ENCODE results near the gene PANK2.
A peak's percentile ranks its signal among the peaks of the same experiment; 100 is the strongest.

DNA sequence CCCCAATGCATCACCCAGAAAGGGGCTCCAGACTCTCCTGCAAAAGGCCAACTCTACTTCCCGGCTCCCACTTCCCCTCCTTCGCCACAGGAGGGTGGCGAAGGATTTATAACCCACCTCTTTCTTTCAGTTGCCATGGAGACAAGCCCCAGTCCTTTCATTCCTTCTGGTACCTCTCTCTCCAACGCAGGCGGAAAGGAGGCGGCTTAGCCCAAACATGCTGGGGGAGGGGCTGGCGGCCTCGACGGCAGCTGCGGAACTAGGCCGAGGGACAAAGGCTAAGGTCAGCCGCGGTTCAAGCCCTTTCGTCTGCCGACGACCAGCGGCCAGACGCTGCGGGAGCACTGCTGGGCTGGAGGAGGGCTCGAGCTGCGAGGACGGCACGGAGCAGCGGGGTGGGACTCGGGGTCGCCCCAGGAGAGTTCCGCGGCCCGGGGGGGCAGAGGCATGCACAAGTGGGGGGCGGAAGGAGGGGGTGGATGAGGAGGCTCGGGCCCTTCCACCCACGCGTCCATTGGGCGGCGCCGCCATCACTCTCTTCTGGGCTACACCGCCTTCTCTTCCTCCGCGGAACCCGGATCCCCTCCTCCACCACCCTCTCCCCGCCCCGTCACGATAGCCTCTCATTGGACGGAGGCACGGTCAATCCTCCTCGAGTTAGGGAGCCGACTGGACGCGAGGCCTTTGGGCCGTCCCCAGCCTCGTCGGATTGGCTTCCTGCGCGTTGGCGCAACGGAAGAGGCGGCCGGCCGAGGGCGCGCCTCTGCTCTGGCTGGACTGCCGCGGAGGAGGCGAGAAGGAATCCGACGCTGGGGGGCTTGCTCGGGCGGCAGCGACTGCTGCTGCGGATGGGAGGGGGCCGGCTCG lies at the start of gene PANK2:
- TF ChIP-seq RCOR1 (conservative IDR thresholded peaks at IDR 0.05; ENCODE audit: low read depth, low read length) (no peak), BMI1 (IDR thresholded peaks at IDR 0.05; ENCODE audit: borderline replicate concordance) (peak; percentile 94), SIN3A (IDR thresholded peaks at IDR 0.05; ENCODE audit: low read depth, low read length) (no peak; the same call in 1 of the 2 replicates), POLR2AphosphoS5 (IDR thresholded peaks at IDR 0.05; ENCODE audit: low read length) (peak; percentile 93), EZH2 (IDR thresholded peaks at IDR 0.05; ENCODE audit: borderline replicate concordance, control insufficient read depth, low read depth, low read length) (no peak), CHD2 (IDR thresholded peaks at IDR 0.05; ENCODE audit: borderline replicate concordance, low read depth, low read length) (peak; percentile 98), RAD21 (IDR thresholded peaks at IDR 0.05; ENCODE audit: insufficient read depth, low read depth, low read length) (peak; percentile 76)
- TF ChIP-seq, protein P1, sequence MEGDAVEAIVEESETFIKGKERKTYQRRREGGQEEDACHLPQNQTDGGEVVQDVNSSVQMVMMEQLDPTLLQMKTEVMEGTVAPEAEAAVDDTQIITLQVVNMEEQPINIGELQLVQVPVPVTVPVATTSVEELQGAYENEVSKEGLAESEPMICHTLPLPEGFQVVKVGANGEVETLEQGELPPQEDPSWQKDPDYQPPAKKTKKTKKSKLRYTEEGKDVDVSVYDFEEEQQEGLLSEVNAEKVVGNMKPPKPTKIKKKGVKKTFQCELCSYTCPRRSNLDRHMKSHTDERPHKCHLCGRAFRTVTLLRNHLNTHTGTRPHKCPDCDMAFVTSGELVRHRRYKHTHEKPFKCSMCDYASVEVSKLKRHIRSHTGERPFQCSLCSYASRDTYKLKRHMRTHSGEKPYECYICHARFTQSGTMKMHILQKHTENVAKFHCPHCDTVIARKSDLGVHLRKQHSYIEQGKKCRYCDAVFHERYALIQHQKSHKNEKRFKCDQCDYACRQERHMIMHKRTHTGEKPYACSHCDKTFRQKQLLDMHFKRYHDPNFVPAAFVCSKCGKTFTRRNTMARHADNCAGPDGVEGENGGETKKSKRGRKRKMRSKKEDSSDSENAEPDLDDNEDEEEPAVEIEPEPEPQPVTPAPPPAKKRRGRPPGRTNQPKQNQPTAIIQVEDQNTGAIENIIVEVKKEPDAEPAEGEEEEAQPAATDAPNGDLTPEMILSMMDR (IDR thresholded peaks at IDR 0.05 in 2 of 3, conservative IDR thresholded peaks at IDR 0.05 in 1 of 3; ENCODE audit: control insufficient read depth in 2 of 3, extremely low read depth in 1 of 3, insufficient read depth in 1 of 3, low read depth in 3 of 3, low read length in 3 of 3): peak; percentile 19 to 74 (median 39); a peak in 4 of 6 replicates

Measured in GM12878 (cell line).